Measurements from ENCODE around the gene H2AZ2. TPM values are rescaled to one million over a fixed set of nuclear protein-coding genes. Genes with fewer than 3 reads are reported as not detected.

Gene H2AZ2
- total RNA-seq = 98.4 and 102 TPM in 2 replicates

GRCh38 chr7:44847920-44848634 is at the start of gene H2AZ2:
TSS of gene H2AZ2 (minus strand) at chr7:44848087. CDS start at chr7:44847971, 116 bp downstream.

GRCh38 chr7:44885394-44886317 is 37.8 kb upstream of the H2AZ2 start, which contains the start of gene PURB:
TSS of gene PURB (minus strand) at chr7:44885530. CDS start at chr7:44885348, 182 bp downstream.

GRCh38 chr7:44796504-44797328 is 51.2 kb downstream of the H2AZ2 start, which contains the start of gene PPIA:
TSS of gene PPIA (plus strand) at chr7:44796681. CDS start at chr7:44796725, 44 bp downstream.

Other genes starting within 250 kb of the H2AZ2 start
- gene OGDH, start 241.5 kb downstream of the H2AZ2 start, total RNA-seq = 142 and 145 TPM in 2 replicates
- gene ZMIZ2, start 99.2 kb downstream of the H2AZ2 start, total RNA-seq = 16.5 and 24.3 TPM in 2 replicates
- gene PPIA, start 51.4 kb downstream of the H2AZ2 start, total RNA-seq = 1,287 and 2,165 TPM in 2 replicates
- 19.9 and 23.7 TPM in 2 replicates for gene PURB, start 37.4 kb upstream of the H2AZ2 start, total RNA-seq
- 0.12 and 0.16 TPM in 2 replicates for gene MYO1G, start 130.9 kb upstream of the H2AZ2 start, total RNA-seq
- 45.8 and 47.5 TPM in 2 replicates for gene CCM2, start 152.1 kb upstream of the H2AZ2 start, total RNA-seq
- 3.5 and 4.5 TPM in 2 replicates for gene NACAD, start 240.9 kb upstream of the H2AZ2 start, total RNA-seq

Data from hair follicle dermal papilla cell (primary cell).